Lower leg skin (tissue), 4 donors: ENCODE results near the gene ST8SIA5. TPM values are rescaled to one million over a fixed set of nuclear protein-coding genes. Genes with fewer than 3 reads are reported as not detected.

ENCODE experiments used
- DNase-seq, 2 donors: peaks; one replicate each; pipeline ENCODE4 v3.0.0-alpha.2; 2019; ENCODE audit warnings: low spot score in 2 of 2
- H3K4me3 ChIP-seq: fragments of 200-600 bp; sonication (generic); 2 replicates; pipeline ENCODE4 v1.5.1; 2017; ENCODE audit warnings: mild to moderate bottlenecking, low read depth; ENCODE audit not compliant: poor library complexity, severe bottlenecking
- CTCF ChIP-seq, 3 donors: fragments of 450-650 bp; IDR thresholded peaks; one replicate each; pipeline ENCODE4 v1.5.1; 2016; ENCODE audit warnings: antibody characterized with exemption in 3 of 3, mild to moderate bottlenecking in 3 of 3, moderate library complexity in 2 of 3
- POLR2A ChIP-seq, 2 donors: fragments of 450-650 bp; IDR thresholded peaks; one replicate each; pipeline ENCODE4 v1.6.1; 2016 to 2017; ENCODE audit warnings: antibody characterized with exemption in 2 of 2, mild to moderate bottlenecking in 1 of 2, moderate library complexity in 1 of 2
- whole genome bisulfite sequencing, 2 donors: methylation state at CpG; one replicate each; pipeline ENCODE4 v1.1.5; 2018; 5-methylcytosine and 5-hydroxymethylcytosine counted together
- intact Hi-C: fragments of 100-400 bp; cut with DNase I; formaldehyde crosslinking; loops from one replicate; pipeline ENCODE4 v1.15.0; 2023; ENCODE audit warnings: low total_unique reads
- total RNA-seq, 4 donors: library from RNA; depleted of rRNA; stranded (reverse); fragments of >200 nt; gene quantifications; one replicate each; pipeline ENCODE4 v1.1.0, GENCODE V29; 2016

Gene ST8SIA5
- total RNA-seq, 4 donors from 2014 or later, result not detected

GRCh38 chr18:46731316-46731715 lies 25.5 kb downstream of the ST8SIA5 start:
- WGBS, 2 donors, result 82 to 86% methylated on average over 8 of the region's 8 CpGs
- H3K4me3 ChIP-seq, result no peak overlapping the region
- DNase-seq, result peak in 1 of 2 donors; percentile 57
- TF ChIP-seq CTCF (IDR thresholded peaks at IDR 0.05) (no peak), POLR2A (IDR thresholded peaks at IDR 0.05) (no peak)
- intact Hi-C loops, result no loop called here

- H3K4me3 ChIP-seq, result no peak overlapping the region
- 88 to 91% methylated on average over 6 of the region's 6 CpGs for WGBS, 2 donors
- DNase-seq, result peak in 1 of 2 donors; percentile 68
- no peak for TF ChIP-seq POLR2A (IDR thresholded peaks at IDR 0.05)
- no peak for TF ChIP-seq CTCF (IDR thresholded peaks at IDR 0.05)
- intact Hi-C loops, result no loop called here
Observed at GRCh38 chr18:46728219-46728930, 28.5 kb downstream of the ST8SIA5 start.

GRCh38 chr18:46727177-46727576 lies 29.7 kb downstream of the ST8SIA5 start:
- TF ChIP-seq CTCF (IDR thresholded peaks at IDR 0.05) (no peak), POLR2A (IDR thresholded peaks at IDR 0.05) (no peak)
- intact Hi-C loops, result no loop called here
- H3K4me3 ChIP-seq, result no peak overlapping the region
- peak in 1 of 2 donors; percentile 2 for DNase-seq
- 81 to 82% methylated on average over 1 of the region's 1 CpG for WGBS, 2 donors

GRCh38 chr18:46725310-46725709 lies 31.5 kb downstream of the ST8SIA5 start:
- intact Hi-C loops, result no loop called here
- 83 to 86% methylated on average over 3 of the region's 3 CpGs for WGBS, 2 donors
- no peak overlapping the region for H3K4me3 ChIP-seq
- TF ChIP-seq CTCF (IDR thresholded peaks at IDR 0.05), result no peak
- no peak for TF ChIP-seq POLR2A (IDR thresholded peaks at IDR 0.05)
- DNase-seq, result peak in 1 of 2 donors; percentile 39

- no peak overlapping the region for H3K4me3 ChIP-seq
- intact Hi-C loops, result no loop called here
- 78 to 89% methylated on average over 4 of the region's 4 CpGs for WGBS, 2 donors
- peak in 1 of 2 donors; percentile 43 for DNase-seq
- TF ChIP-seq CTCF (IDR thresholded peaks at IDR 0.05) (no peak), POLR2A (IDR thresholded peaks at IDR 0.05) (no peak)
Observed at GRCh38 chr18:46723856-46724415, 32.9 kb downstream of the ST8SIA5 start.
